HepG2 (cell line): ENCODE data around the gene RABGAP1. TPM values are rescaled to one million over a fixed set of nuclear protein-coding genes. Genes with fewer than 3 reads are reported as not detected.

Experiments used
- BHLHE40 ChIP-seq: IDR thresholded peaks from 2 replicates; pipeline ENCODE4 v1.6.1; 2011; ENCODE audit warnings: low read length, improper control_type of control experiment
- HNF4A ChIP-seq: sonication (generic); formaldehyde crosslinking; IDR thresholded peaks from 2 replicates; pipeline ENCODE4 v1.4.0; 2020; ENCODE audit warnings: missing genetic modification reagents
- LCORL ChIP-seq, 2 experiments: fragments of 450-650 bp in 1 of 2; sonication (generic) in 1 of 2; formaldehyde crosslinking in 1 of 2; IDR thresholded peaks; 2 replicates each; pipeline versions ENCODE4 v1.5.0 to v1.6.1; 2017 to 2020; ENCODE audit warnings: antibody characterized with exemption in 1 of 2, missing genetic modification reagents in 1 of 2
- NFKB2 ChIP-seq: sonication (generic); formaldehyde crosslinking; IDR thresholded peaks from 2 replicates; pipeline ENCODE4 v1.4.0; 2020; ENCODE audit warnings: missing genetic modification reagents, borderline replicate concordance
- PCBP2 ChIP-seq: fragments of 200-400 bp; formaldehyde crosslinking; optimal IDR thresholded peaks from 2 replicates; pipeline ENCODE3; 2018; ENCODE audit warnings: low read length, low read depth; ENCODE audit not compliant: poor library complexity, severe bottlenecking
- POGZ ChIP-seq: sonication (generic); formaldehyde crosslinking; IDR thresholded peaks from 2 replicates; pipeline ENCODE4 v1.4.0; 2020; ENCODE audit warnings: mild to moderate bottlenecking, missing genetic modification reagents
- PRPF4 ChIP-seq: fragments of 200-400 bp; formaldehyde crosslinking; IDR thresholded peaks from 2 replicates; pipeline ENCODE4 v1.6.1; 2016; ENCODE audit warnings: low read length, low read depth; ENCODE audit not compliant: poor library complexity, severe bottlenecking
- SALL2 ChIP-seq: sonication (generic); formaldehyde crosslinking; IDR thresholded peaks from 2 replicates; pipeline ENCODE4 v1.8.1; 2023; ENCODE audit warnings: mild to moderate bottlenecking, missing genetic modification reagents, inconsistent platforms
- TBX2 ChIP-seq: sonication (generic); formaldehyde crosslinking; IDR thresholded peaks from 2 replicates; pipeline ENCODE4 v1.5.0; 2020; ENCODE audit warnings: missing genetic modification reagents, mild to moderate bottlenecking, borderline replicate concordance
- TCF12 ChIP-seq, 2 experiments: fragments of 450-650 bp in 1 of 2; sonication (generic) in 1 of 2; formaldehyde crosslinking in 1 of 2; IDR thresholded peaks; 2 replicates each; pipeline versions ENCODE4 v1.6.1 to v1.8.0; 2017 to 2022; ENCODE audit warnings: antibody characterized with exemption in 1 of 2, mild to moderate bottlenecking in 1 of 2, missing genetic modification reagents in 1 of 2, moderate library complexity in 1 of 2
- ZNF260 ChIP-seq: sonication (generic); formaldehyde crosslinking; IDR thresholded peaks from 2 replicates; pipeline ENCODE4 v1.4.0; 2020; ENCODE audit warnings: missing genetic modification reagents, low read depth, mild to moderate bottlenecking, borderline replicate concordance
- ZNF34 ChIP-seq: sonication (generic); formaldehyde crosslinking; IDR thresholded peaks from 2 replicates; pipeline ENCODE4 v1.4.0; 2020; ENCODE audit warnings: mild to moderate bottlenecking, missing genetic modification reagents, borderline replicate concordance
- ZNF546 ChIP-seq: sonication (generic); formaldehyde crosslinking; conservative IDR thresholded peaks from 2 replicates; pipeline ENCODE4 v1.8.1; 2023; ENCODE audit warnings: mild to moderate bottlenecking, missing genetic modification reagents
- ZNF556 ChIP-seq: sonication (generic); formaldehyde crosslinking; IDR thresholded peaks from 2 replicates; pipeline ENCODE4 v1.4.0; 2020; ENCODE audit warnings: mild to moderate bottlenecking, missing genetic modification reagents, borderline replicate concordance
- ZNF598 ChIP-seq: sonication (generic); formaldehyde crosslinking; IDR thresholded peaks from 2 replicates; pipeline ENCODE4 v1.5.1; 2020; ENCODE audit warnings: mild to moderate bottlenecking, missing genetic modification reagents, borderline replicate concordance
- ZSCAN21 ChIP-seq: sonication (generic); formaldehyde crosslinking; IDR thresholded peaks from 2 replicates; pipeline ENCODE4 v1.8.0; 2022; ENCODE audit warnings: mild to moderate bottlenecking, missing genetic modification reagents, moderate library complexity, borderline replicate concordance
- polyA plus RNA-seq, 8 experiments: library from polyadenylated mRNA; depleted of rRNA in 3 of 8; stranded (reverse) in 7 of 8; unstranded in 1 of 8; fragments of >200 nt; fragmentation: Illumina TruSeq in 4 of 8; extraction: Trizol in 4 of 8; gene quantifications; 2 replicates each; pipeline versions ENCODE4 v1.2.1 to v1.2.3, GENCODE V29; 2011 to 2016; ENCODE audit warnings: low read depth in 4 of 8, missing spikeins in 1 of 8, mixed read lengths in 1 of 8; ENCODE audit not compliant: insufficient read depth in 1 of 8
- total RNA-seq, 5 experiments: library from RNA; depleted of rRNA; stranded (reverse); fragments of >200 nt; fragmentation: Illumina TruSeq; extraction: Trizol; gene quantifications; 2 replicates each; pipeline ENCODE4 v1.2.3, GENCODE V29; 2016; ENCODE audit warnings: low read depth in 1 of 5
- TF ChIP-seq, protein P1 (sequence below): sonication (generic); formaldehyde crosslinking; IDR thresholded peaks from 2 replicates; pipeline ENCODE4 v1.4.0; 2020; ENCODE audit warnings: mild to moderate bottlenecking, missing genetic modification reagents
- TF ChIP-seq, protein P2 (sequence below): sonication (generic); formaldehyde crosslinking; IDR thresholded peaks from 2 replicates; pipeline ENCODE4 v1.8.1; 2022; ENCODE audit warnings: mild to moderate bottlenecking, missing genetic modification reagents
- TF ChIP-seq, protein P3 (sequence below): sonication (generic); formaldehyde crosslinking; IDR thresholded peaks from 2 replicates; pipeline ENCODE4 v1.4.0; 2020; ENCODE audit warnings: missing genetic modification reagents, borderline replicate concordance
- TF ChIP-seq, protein P4 (sequence below): sonication (generic); formaldehyde crosslinking; IDR thresholded peaks from 2 replicates; pipeline ENCODE4 v1.8.1; 2022; ENCODE audit warnings: low read depth, mild to moderate bottlenecking, missing genetic modification reagents

RABGAP1 gene
- total and polyA plus RNA-seq, 2 of the 13 experiments (the other 11 are each of a cell fraction or from before 2014, with no cell fraction given) = 19.1 to 19.3 TPM

DNA sequence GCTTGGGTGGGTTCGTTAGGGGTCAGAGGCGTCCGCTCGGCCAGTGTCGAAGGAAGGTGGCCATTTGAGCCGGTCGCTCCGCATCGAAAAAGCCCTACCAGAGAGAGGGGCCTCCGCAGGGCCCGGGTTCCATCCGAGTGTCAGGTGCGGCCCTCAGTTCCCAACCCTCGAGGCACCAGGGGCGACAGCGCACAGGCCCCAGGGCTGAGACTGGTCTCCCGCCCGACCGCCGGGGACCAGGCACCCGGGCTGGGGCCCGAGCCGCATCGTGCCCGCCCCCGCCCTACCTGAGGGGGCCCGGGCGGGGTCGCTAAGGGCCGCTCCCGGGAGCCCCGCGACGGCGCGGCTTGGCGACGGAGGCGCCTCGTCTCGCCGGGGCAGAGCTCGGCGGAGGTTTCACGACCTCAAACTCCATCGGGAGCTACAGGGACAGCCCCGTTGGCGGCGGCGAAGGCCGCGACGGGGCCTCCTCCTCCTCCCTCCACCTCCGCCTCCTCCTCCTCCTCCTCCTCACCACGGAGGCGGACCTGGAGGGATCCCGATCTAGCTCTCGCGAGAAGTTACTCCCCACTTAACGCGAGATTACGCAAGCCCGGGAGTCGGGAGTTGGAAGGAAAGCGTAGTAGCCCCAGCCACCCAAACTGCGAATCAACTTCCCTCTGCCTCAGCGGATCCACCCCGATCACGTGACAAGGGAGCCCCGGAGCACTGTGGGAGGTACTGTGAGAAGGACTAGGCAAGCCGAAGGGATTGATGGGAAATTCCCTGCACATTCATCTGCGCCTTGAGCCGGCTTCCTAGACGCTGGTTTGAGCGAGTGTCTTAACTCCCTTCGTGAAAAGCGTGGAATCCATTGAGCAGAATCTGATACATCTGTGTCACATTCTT is 35.8 kb upstream of the RABGAP1 start, which contains the start of gene RC3H2 (continued):
- TF ChIP-seq, protein P1, sequence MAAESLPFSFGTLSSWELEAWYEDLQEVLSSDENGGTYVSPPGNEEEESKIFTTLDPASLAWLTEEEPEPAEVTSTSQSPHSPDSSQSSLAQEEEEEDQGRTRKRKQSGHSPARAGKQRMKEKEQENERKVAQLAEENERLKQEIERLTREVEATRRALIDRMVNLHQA (CRISPR knock-in tag) = no peak
- TF ChIP-seq LCORL (IDR thresholded peaks at IDR 0.05) (peak; percentile 59), LCORL (CRISPR knock-in tag; IDR thresholded peaks at IDR 0.05) (peak; percentile 75), PRPF4 (no peak), HNF4A (CRISPR knock-in tag) (no peak), ZNF546 (peak; percentile 49; the same call in 1 of the 2 replicates), ZSCAN21 (CRISPR knock-in tag) (peak; percentile 59; the same call in 1 of the 2 replicates), SALL2 (peak; percentile 46; the same call in 1 of the 2 replicates), PCBP2 (no peak), BHLHE40 (peak; percentile 93), ZNF34 (CRISPR knock-in tag) (no peak), NFKB2 (CRISPR knock-in tag) (peak; percentile 75; the same call in 1 of the 2 replicates), ZNF598 (0 out of 2 replicates have a peak, but pooled peaks have one; percentile 6), POGZ (CRISPR knock-in tag) (peak; percentile 99), TBX2 (CRISPR knock-in tag) (no peak), ZNF260 (CRISPR knock-in tag) (no peak), ZNF556 (CRISPR knock-in tag) (peak; percentile 60; the same call in 1 of the 2 replicates), TCF12 (IDR thresholded peaks at IDR 0.05) (no peak), TCF12 (CRISPR knock-in tag; IDR thresholded peaks at IDR 0.05) (0 out of 2 replicates have a peak, but pooled peaks have one; percentile 45)
- TF ChIP-seq, protein P2, sequence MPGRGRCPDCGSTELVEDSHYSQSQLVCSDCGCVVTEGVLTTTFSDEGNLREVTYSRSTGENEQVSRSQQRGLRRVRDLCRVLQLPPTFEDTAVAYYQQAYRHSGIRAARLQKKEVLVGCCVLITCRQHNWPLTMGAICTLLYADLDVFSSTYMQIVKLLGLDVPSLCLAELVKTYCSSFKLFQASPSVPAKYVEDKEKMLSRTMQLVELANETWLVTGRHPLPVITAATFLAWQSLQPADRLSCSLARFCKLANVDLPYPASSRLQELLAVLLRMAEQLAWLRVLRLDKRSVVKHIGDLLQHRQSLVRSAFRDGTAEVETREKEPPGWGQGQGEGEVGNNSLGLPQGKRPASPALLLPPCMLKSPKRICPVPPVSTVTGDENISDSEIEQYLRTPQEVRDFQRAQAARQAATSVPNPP (CRISPR knock-in tag) = no peak
- TF ChIP-seq, protein P3, sequence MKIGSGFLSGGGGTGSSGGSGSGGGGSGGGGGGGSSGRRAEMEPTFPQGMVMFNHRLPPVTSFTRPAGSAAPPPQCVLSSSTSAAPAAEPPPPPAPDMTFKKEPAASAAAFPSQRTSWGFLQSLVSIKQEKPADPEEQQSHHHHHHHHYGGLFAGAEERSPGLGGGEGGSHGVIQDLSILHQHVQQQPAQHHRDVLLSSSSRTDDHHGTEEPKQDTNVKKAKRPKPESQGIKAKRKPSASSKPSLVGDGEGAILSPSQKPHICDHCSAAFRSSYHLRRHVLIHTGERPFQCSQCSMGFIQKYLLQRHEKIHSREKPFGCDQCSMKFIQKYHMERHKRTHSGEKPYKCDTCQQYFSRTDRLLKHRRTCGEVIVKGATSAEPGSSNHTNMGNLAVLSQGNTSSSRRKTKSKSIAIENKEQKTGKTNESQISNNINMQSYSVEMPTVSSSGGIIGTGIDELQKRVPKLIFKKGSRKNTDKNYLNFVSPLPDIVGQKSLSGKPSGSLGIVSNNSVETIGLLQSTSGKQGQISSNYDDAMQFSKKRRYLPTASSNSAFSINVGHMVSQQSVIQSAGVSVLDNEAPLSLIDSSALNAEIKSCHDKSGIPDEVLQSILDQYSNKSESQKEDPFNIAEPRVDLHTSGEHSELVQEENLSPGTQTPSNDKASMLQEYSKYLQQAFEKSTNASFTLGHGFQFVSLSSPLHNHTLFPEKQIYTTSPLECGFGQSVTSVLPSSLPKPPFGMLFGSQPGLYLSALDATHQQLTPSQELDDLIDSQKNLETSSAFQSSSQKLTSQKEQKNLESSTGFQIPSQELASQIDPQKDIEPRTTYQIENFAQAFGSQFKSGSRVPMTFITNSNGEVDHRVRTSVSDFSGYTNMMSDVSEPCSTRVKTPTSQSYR (CRISPR knock-in tag) = 0 out of 2 replicates have a peak, but pooled peaks have one; percentile 7
- TF ChIP-seq, protein P4, sequence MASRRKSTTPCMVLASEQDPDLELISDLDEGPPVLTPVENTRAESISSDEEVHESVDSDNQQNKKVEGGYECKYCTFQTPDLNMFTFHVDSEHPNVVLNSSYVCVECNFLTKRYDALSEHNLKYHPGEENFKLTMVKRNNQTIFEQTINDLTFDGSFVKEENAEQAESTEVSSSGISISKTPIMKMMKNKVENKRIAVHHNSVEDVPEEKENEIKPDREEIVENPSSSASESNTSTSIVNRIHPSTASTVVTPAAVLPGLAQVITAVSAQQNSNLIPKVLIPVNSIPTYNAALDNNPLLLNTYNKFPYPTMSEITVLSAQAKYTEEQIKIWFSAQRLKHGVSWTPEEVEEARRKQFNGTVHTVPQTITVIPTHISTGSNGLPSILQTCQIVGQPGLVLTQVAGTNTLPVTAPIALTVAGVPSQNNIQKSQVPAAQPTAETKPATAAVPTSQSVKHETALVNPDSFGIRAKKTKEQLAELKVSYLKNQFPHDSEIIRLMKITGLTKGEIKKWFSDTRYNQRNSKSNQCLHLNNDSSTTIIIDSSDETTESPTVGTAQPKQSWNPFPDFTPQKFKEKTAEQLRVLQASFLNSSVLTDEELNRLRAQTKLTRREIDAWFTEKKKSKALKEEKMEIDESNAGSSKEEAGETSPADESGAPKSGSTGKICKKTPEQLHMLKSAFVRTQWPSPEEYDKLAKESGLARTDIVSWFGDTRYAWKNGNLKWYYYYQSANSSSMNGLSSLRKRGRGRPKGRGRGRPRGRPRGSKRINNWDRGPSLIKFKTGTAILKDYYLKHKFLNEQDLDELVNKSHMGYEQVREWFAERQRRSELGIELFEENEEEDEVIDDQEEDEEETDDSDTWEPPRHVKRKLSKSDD = no peak
